ENCODE measurements around the gene PAQR3. TPM values are rescaled to one million over a fixed set of nuclear protein-coding genes. Genes with fewer than 3 reads are reported as not detected.

Gene PAQR3
- polyA plus RNA-seq, 1 experiment, result 10.4 TPM

DNA sequence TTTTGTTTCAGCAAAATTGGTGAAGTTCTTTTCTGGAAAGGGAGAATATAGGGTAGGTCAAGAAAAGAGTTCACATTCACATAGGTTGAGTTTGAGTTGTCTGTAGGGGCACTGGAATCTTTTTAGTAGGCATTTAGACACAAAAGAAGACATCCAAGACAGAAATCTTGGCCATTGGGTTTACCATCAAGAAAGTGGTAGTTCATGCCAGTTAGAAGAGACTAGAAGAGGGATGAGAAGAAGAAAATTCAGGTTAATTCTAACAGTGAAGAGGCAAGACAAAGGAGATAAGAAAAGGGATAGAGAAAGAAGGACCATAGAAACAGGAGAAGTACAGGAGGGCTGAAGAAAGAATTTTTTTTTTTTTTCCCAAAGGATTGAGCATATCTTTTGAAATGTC lies 39.9 kb downstream of the PAQR3 start:
- TF ChIP-seq, protein P1, sequence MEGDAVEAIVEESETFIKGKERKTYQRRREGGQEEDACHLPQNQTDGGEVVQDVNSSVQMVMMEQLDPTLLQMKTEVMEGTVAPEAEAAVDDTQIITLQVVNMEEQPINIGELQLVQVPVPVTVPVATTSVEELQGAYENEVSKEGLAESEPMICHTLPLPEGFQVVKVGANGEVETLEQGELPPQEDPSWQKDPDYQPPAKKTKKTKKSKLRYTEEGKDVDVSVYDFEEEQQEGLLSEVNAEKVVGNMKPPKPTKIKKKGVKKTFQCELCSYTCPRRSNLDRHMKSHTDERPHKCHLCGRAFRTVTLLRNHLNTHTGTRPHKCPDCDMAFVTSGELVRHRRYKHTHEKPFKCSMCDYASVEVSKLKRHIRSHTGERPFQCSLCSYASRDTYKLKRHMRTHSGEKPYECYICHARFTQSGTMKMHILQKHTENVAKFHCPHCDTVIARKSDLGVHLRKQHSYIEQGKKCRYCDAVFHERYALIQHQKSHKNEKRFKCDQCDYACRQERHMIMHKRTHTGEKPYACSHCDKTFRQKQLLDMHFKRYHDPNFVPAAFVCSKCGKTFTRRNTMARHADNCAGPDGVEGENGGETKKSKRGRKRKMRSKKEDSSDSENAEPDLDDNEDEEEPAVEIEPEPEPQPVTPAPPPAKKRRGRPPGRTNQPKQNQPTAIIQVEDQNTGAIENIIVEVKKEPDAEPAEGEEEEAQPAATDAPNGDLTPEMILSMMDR (IDR thresholded peaks at IDR 0.05; ENCODE audit: insufficient read depth, low read depth, low read length), result no peak
- Histone ChIP-seq H3K4me3 (ENCODE audit: low read depth, low read length) (no peak overlapping the region), H3K36me3 (ENCODE audit: control insufficient read depth, insufficient read depth, low read length) (peaks cover 2% of the 10 kb centered on the region; the same call in 1 of the 2 replicates), H3K27me3 (ENCODE audit: control insufficient read depth, insufficient read depth, low read length) (no peaks in the 10 kb centered on the region)
- ChIA-PET POLR2A (no interaction called here), CTCF (no interaction called here)
- DNase-seq (ENCODE audit: low read depth), result no peak

DNA sequence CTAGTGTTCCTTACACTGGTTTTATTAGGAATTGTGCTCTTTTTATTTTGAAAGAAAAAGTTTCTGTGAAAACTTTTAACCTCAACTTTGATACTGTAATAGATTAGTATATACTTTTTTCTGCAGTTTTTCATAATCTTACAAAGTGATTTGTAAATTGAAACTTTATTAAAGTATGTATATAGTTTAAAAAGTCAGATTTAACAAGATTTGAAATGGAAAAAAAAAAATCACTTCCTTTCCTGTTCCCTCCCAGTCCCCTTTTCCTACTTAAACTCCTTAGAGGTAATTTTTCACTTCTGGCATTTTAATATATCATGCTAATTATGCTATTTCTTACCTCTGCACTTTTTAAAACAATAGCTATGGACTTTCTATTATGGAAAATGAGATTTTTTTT lies 49.3 kb downstream of the PAQR3 start:
- Histone ChIP-seq H3K4me3 (ENCODE audit: low read depth, low read length) (no peak overlapping the region), H3K36me3 (ENCODE audit: control insufficient read depth, insufficient read depth, low read length) (peaks cover 3% of the 10 kb centered on the region; the same call in 1 of the 2 replicates), H3K27me3 (ENCODE audit: control insufficient read depth, insufficient read depth, low read length) (no peaks in the 10 kb centered on the region)
- no peak for DNase-seq (ENCODE audit: low read depth)
- CTCF ChIA-PET, result no interaction called here
- POLR2A ChIA-PET, result no interaction called here
- TF ChIP-seq, protein P1 (IDR thresholded peaks at IDR 0.05; ENCODE audit: insufficient read depth, low read depth, low read length), result no peak

DNA sequence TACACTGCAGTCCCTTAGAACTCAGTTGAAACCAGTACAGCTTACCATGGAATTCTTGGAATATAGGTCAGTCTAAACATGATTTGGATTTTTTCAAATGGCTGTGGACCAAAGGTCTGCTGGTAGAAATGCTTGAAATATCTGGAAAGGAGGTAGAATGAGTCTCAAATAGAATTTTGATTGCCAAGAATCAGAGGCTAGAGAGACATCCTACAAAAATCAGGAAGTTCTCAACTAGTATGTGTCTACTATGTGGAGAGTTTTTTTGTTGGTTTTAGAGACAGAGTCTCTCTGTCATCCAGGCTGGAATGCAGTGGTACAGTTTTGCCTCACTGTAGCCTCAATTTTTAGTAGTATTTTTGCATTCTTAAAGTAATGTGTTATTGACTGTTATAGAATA lies 53.6 kb downstream of the PAQR3 start:
- ChIA-PET POLR2A (no interaction called here), CTCF (no interaction called here)
- Histone ChIP-seq H3K27me3 (ENCODE audit: control insufficient read depth, insufficient read depth, low read length) (no peaks in the 10 kb centered on the region), H3K4me3 (ENCODE audit: low read depth, low read length) (no peak overlapping the region), H3K36me3 (ENCODE audit: control insufficient read depth, insufficient read depth, low read length) (peaks cover 1% of the 10 kb centered on the region)
- peak; percentile 12 for DNase-seq (ENCODE audit: low read depth)
- TF ChIP-seq, protein P1 (IDR thresholded peaks at IDR 0.05; ENCODE audit: insufficient read depth, low read depth, low read length), result no peak

DNA sequence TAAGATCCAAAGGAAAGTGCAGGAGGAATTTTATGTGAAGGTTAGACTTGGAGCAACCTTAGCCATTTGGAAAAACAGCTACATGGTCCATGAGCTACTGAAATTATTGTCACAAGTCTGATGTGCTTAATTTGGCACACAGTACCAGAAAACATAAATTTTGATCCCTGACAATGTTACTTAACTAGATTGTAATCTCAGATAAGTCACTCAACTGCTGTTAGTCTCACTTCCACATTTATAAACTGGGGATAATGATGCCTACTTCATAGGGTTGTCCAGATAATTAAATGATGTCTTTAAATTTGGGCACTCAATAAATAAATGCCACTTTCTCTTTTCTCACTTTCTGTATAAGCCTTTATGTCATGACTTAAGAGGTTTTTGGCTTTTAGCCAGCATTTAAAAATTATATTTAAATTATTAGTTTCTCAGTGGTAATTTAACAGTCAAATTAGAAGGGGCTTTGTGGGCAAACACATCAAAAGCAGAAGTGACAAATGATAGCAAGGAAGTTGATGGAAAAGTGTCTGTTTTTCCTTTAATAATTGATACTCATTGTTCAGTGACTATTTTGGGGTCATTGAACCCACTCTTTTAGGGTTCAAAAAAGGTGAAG lies 58.3 kb downstream of the PAQR3 start:
- ChIA-PET CTCF (no interaction called here), POLR2A (no interaction called here)
- TF ChIP-seq, protein P1 (IDR thresholded peaks at IDR 0.05; ENCODE audit: insufficient read depth, low read depth, low read length), result no peak
- Histone ChIP-seq H3K4me3 (ENCODE audit: low read depth, low read length) (no peak overlapping the region), H3K36me3 (ENCODE audit: control insufficient read depth, insufficient read depth, low read length) (peaks cover under 1% of the 10 kb centered on the region), H3K27me3 (ENCODE audit: control insufficient read depth, insufficient read depth, low read length) (no peaks in the 10 kb centered on the region)
- no peak for DNase-seq (ENCODE audit: low read depth)

DNA sequence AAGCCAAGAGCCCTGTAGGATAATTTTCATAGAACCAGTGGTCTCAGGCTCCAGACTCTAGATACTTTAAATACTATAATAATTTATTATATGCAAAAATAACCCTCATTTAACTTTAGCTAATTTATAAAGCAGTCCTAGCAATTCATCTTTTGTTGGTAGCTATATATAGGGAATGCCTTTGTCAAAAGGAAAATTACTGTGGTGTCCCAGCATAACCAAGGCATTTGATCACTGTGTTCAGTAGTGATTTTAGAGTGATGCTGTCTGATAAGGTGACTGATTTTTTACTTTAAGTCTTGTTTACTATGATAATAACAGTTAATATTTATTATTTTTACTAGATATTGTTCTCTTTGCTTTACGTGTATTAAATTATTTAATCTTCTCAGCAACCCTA lies 61.2 kb downstream of the PAQR3 start:
- TF ChIP-seq, protein P1 (IDR thresholded peaks at IDR 0.05; ENCODE audit: insufficient read depth, low read depth, low read length), result no peak
- no peak overlapping the region for H3K4me3 ChIP-seq (ENCODE audit: low read depth, low read length)
- no peaks in the 10 kb centered on the region; the same call in 1 of the 2 replicates for H3K36me3 ChIP-seq (ENCODE audit: control insufficient read depth, insufficient read depth, low read length)
- H3K27me3 ChIP-seq (ENCODE audit: control insufficient read depth, insufficient read depth, low read length), result no peaks in the 10 kb centered on the region
- ChIA-PET CTCF (interaction anchor here (1.1 kb wide), 1 partner anchor 14 kb away, joined by 6 read pairs; no protein-coding TSS in a partner anchor), POLR2A (no interaction called here)
- no peak for DNase-seq (ENCODE audit: low read depth)

Measured in BJ (cell line).